Liver (tissue), 9 donors: ENCODE measurements around the gene MAGI1. TPM values are rescaled to one million over a fixed set of nuclear protein-coding genes. Genes with fewer than 3 reads are reported as not detected.

Experiments
- DNase-seq: peaks from one replicate; pipeline ENCODE4 v3.0.0-alpha.2; 2017; ENCODE audit warnings: low spot score
- H3K27ac ChIP-seq, 2 donors: one replicate each; pipeline ENCODE4 v1.7.0; 2013; ENCODE audit warnings: inconsistent platforms in 2 of 2, low read length in 2 of 2, control low read depth in 1 of 2, low read depth in 1 of 2, mild to moderate bottlenecking in 1 of 2
- H3K27me3 ChIP-seq, 4 donors: one replicate each; pipeline versions ENCODE4 v1.6.1 to v1.7.0; 2013; ENCODE audit warnings: low read length in 3 of 4, inconsistent platforms in 1 of 4, mild to moderate bottlenecking in 1 of 4, moderate library complexity in 1 of 4; ENCODE audit not compliant: control insufficient read depth in 4 of 4, insufficient read depth in 4 of 4
- H3K36me3 ChIP-seq, 4 donors: one replicate each; pipeline versions ENCODE4 v1.6.1 to v1.7.0; 2013; ENCODE audit warnings: low read length in 3 of 4, mild to moderate bottlenecking in 3 of 4, low read depth in 1 of 4, moderate library complexity in 1 of 4; ENCODE audit not compliant: control insufficient read depth in 4 of 4, insufficient read depth in 3 of 4
- H3K4me1 ChIP-seq, 4 donors: one replicate each; pipeline versions ENCODE4 v1.6.1 to v1.7.0; 2013; ENCODE audit warnings: low read length in 3 of 4, mild to moderate bottlenecking in 3 of 4, moderate library complexity in 1 of 4; ENCODE audit not compliant: control insufficient read depth in 4 of 4, insufficient read depth in 4 of 4
- H3K4me3 ChIP-seq, 3 donors: one replicate each; pipeline versions ENCODE4 v1.6.1 to v1.7.0; 2013; ENCODE audit warnings: low read length in 3 of 3, control low read depth in 1 of 3, low read depth in 1 of 3, mild to moderate bottlenecking in 1 of 3
- H3K9ac ChIP-seq, 2 donors: one replicate each; pipeline ENCODE4 v1.7.0; 2013; ENCODE audit warnings: low read length in 2 of 2, mild to moderate bottlenecking in 2 of 2, moderate library complexity in 2 of 2, control low read depth in 1 of 2, low read depth in 1 of 2
- H3K9me3 ChIP-seq, 4 donors: one replicate each; pipeline versions ENCODE4 v1.6.1 to v1.7.0; 2013; ENCODE audit warnings: low read length in 3 of 4; ENCODE audit not compliant: control insufficient read depth in 4 of 4
- ATF3 ChIP-seq: IDR thresholded peaks from 2 replicates; pipeline ENCODE4 v1.6.1; 2016; ENCODE audit warnings: antibody characterized with exemption
- EGR1 ChIP-seq, 2 donors: IDR thresholded peaks; 2 replicates each; pipeline ENCODE4 v1.6.1; 2016 to 2018; ENCODE audit warnings: antibody characterized with exemption in 2 of 2, low read depth in 2 of 2
- FOXA2 ChIP-seq: IDR thresholded peaks from 2 replicates; pipeline ENCODE4 v1.6.1; 2016; ENCODE audit warnings: antibody characterized with exemption
- HNF4A ChIP-seq, 2 donors: conservative IDR thresholded peaks; 2 replicates each; pipeline ENCODE4 v1.6.1; 2016; ENCODE audit warnings: antibody characterized with exemption in 2 of 2, mild to moderate bottlenecking in 2 of 2
- JUND ChIP-seq, 2 donors: IDR thresholded peaks; 2 replicates each; pipeline ENCODE4 v1.6.1; 2016; ENCODE audit warnings: antibody characterized with exemption in 2 of 2
- MAX ChIP-seq: IDR thresholded peaks from 2 replicates; pipeline ENCODE4 v1.6.1; 2016; ENCODE audit warnings: antibody characterized with exemption
- RAD21 ChIP-seq, 2 donors: IDR thresholded peaks; 2 replicates each; pipeline ENCODE4 v1.6.1; 2016; ENCODE audit warnings: antibody characterized with exemption in 2 of 2, mild to moderate bottlenecking in 2 of 2
- REST ChIP-seq: IDR thresholded peaks from 2 replicates; pipeline ENCODE4 v1.6.1; 2016; ENCODE audit warnings: antibody characterized with exemption, mild to moderate bottlenecking
- RXRA ChIP-seq, 2 donors: IDR thresholded peaks; 2 replicates each; pipeline ENCODE4 v1.6.1; 2017 to 2018; ENCODE audit warnings: antibody characterized with exemption in 2 of 2, mild to moderate bottlenecking in 1 of 2
- SP1 ChIP-seq: IDR thresholded peaks from 2 replicates; pipeline ENCODE4 v1.6.1; 2018; ENCODE audit warnings: antibody characterized with exemption, mild to moderate bottlenecking
- WGBS: extraction: QIAGEN DNeasy Blood & Tissue Kit; methylation state at CpG from one replicate; pipeline ENCODE4 v1.1.7; 2013; 5-methylcytosine and 5-hydroxymethylcytosine counted together
- polyA plus RNA-seq, 2 donors: library from polyadenylated mRNA; stranded (reverse) in 1 of 2; unstranded in 1 of 2; fragments of 200-250 nt in 1 of 2; fragments of >200 nt in 1 of 2; fragmentation: Nextera tagmentation in 1 of 2; extraction: Ambion mirVana in 1 of 2; gene quantifications; one replicate each; pipeline versions ENCODE4 v1.2.1 to v1.2.3, GENCODE V29; 2013 to 2015
- total RNA-seq, 2 donors: library from RNA; depleted of rRNA; stranded (reverse); fragments of >200 nt; gene quantifications; one replicate each; pipeline ENCODE4 v1.2.3, GENCODE V29; 2014
- TF ChIP-seq, protein P1 (sequence below): IDR thresholded peaks from 2 replicates; pipeline ENCODE4 v1.6.1; 2016; ENCODE audit warnings: antibody characterized with exemption
- donor health status: healthy.
- donor health status: healthy.
- donor health status: healthy.
- donor health status: healthy.
- donor health status: healthy.

MAGI1 gene
- total and polyA plus RNA-seq, 4 donors, result 9.6 to 68.8 (median 14.0) TPM

DNA sequence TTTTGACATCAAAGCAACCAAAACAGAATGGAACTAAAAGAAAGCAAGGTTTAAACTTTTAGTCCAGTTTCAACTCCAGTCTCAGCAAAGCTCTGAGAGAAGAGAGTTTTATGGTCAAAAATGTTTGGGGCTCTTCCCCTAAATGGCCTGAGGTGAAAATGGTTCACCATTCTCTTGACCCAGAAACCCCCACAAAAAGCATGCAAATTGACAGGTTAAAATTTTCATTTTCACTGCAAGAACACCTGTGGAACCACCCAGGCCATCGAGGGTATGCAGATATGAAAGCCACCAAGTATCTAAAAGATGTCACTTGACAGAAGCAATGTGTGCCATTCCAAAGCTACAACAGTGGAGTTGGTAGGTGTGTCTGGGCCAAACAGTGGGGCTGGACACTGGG, 195.0 kb downstream of the MAGI1 start (continued):
- TF ChIP-seq REST, result no peak

GRCh38 chr3:65837604-65838003, 201.1 kb downstream of the MAGI1 start:
- H3K9ac ChIP-seq, result no peak overlapping the region
- DNase-seq, result no peak
- H3K9me3 ChIP-seq, result no peaks in the 10 kb centered on the region
- TF ChIP-seq EGR1 (IDR thresholded peaks at IDR 0.05; ENCODE audit: low read depth in 2 of 2), result no peak
- no peak for TF ChIP-seq FOXA2
- no peak for TF ChIP-seq ATF3
- no peak for TF ChIP-seq HNF4A (conservative IDR thresholded peaks at IDR 0.05)
- no peak for TF ChIP-seq SP1
- H3K4me3 ChIP-seq, result no peak overlapping the region
- WGBS, result 82% methylated on average over 4 of the region's 4 CpGs
- H3K36me3 ChIP-seq, result no peaks in the 10 kb centered on the region
- H3K4me1 ChIP-seq, result no peaks in the 10 kb centered on the region
- H3K27ac ChIP-seq, result no peak overlapping the region
- H3K27me3 ChIP-seq, result no peaks in the 10 kb centered on the region

- H3K9ac ChIP-seq, result no peak overlapping the region
- TF ChIP-seq, protein P1, sequence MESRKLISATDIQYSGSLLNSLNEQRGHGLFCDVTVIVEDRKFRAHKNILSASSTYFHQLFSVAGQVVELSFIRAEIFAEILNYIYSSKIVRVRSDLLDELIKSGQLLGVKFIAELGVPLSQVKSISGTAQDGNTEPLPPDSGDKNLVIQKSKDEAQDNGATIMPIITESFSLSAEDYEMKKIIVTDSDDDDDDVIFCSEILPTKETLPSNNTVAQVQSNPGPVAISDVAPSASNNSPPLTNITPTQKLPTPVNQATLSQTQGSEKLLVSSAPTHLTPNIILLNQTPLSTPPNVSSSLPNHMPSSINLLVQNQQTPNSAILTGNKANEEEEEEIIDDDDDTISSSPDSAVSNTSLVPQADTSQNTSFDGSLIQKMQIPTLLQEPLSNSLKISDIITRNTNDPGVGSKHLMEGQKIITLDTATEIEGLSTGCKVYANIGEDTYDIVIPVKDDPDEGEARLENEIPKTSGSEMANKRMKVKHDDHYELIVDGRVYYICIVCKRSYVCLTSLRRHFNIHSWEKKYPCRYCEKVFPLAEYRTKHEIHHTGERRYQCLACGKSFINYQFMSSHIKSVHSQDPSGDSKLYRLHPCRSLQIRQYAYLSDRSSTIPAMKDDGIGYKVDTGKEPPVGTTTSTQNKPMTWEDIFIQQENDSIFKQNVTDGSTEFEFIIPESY, result no peak
- TF ChIP-seq SP1 (no peak), MAX (no peak), HNF4A (conservative IDR thresholded peaks at IDR 0.05) (no peak), RXRA (IDR thresholded peaks at IDR 0.05) (no peak), JUND (IDR thresholded peaks at IDR 0.05) (no peak), REST (no peak), RAD21 (IDR thresholded peaks at IDR 0.05) (no peak)
Observed at GRCh38 chr3:65836047-65836446, 202.7 kb downstream of the MAGI1 start.

More at GRCh38 chr3:65836047-65836446, 202.7 kb downstream of the MAGI1 start:
- Histone ChIP-seq H3K27me3 (no peaks in the 10 kb centered on the region), H3K4me1 (peaks cover 0 to 8% (median 4%) of the 10 kb centered on the region in 4 donors), H3K9me3 (no peaks in the 10 kb centered on the region), H3K27ac (no peak overlapping the region), H3K4me3 (no peak overlapping the region), H3K36me3 (no peaks in the 10 kb centered on the region)
- DNase-seq, result no peak
- WGBS, result 95% methylated on average over 1 of the region's 1 CpG
